IPS DF 6.9 (cell line): ENCODE data around the gene SLC34A1.
A peak's percentile ranks its signal among the peaks of the same experiment; 100 is the strongest.

Experiments used
- DNase-seq: peaks from one replicate; pipeline ENCODE4 v3.0.0-alpha.2; 2013; ENCODE audit warnings: low read depth, low spot score
- H3K27ac ChIP-seq: one replicate; pipeline ENCODE4 v1.5.1; 2013; ENCODE audit warnings: low read length, control low read depth
- H3K27me3 ChIP-seq: 2 replicates; pipeline ENCODE4 v1.6.1; 2013; ENCODE audit warnings: mild to moderate bottlenecking, low read length; ENCODE audit not compliant: control insufficient read depth, insufficient read depth
- H3K36me3 ChIP-seq: 2 replicates; pipeline ENCODE4 v1.6.1; 2013; ENCODE audit warnings: low read length; ENCODE audit not compliant: control insufficient read depth, insufficient read depth
- H3K4me1 ChIP-seq: 2 replicates; pipeline ENCODE4 v1.6.1; 2013; ENCODE audit warnings: low read length; ENCODE audit not compliant: control insufficient read depth, insufficient read depth
- H3K4me3 ChIP-seq: 2 replicates; pipeline ENCODE4 v1.5.1; 2013; ENCODE audit warnings: mild to moderate bottlenecking, low read length
- H3K9me3 ChIP-seq: 2 replicates; pipeline ENCODE4 v1.6.1; 2013; ENCODE audit warnings: low read length, inconsistent platforms; ENCODE audit not compliant: control insufficient read depth, insufficient read depth
- WGBS: extraction: QIAGEN DNeasy Blood & Tissue Kit; methylation state at CpG from one replicate; pipeline ENCODE4 v1.1.7; 2013; ENCODE audit warnings: mixed read lengths, missing lambda C conversion rate; ENCODE audit not compliant: insufficient read length, insufficient coverage; 5-methylcytosine and 5-hydroxymethylcytosine counted together

SLC34A1 gene

GRCh38 chr5:177362292-177362609, 22.0 kb upstream of the SLC34A1 start:
- no peaks in the 10 kb centered on the region for H3K27me3 ChIP-seq
- no CpG with 5 or more reads among the region's 8 CpGs for WGBS
- H3K4me3 ChIP-seq, result no peak overlapping the region
- H3K36me3 ChIP-seq, result no peaks in the 10 kb centered on the region
- H3K4me1 ChIP-seq, result peaks cover 11% of the 10 kb centered on the region
- no peaks in the 10 kb centered on the region for H3K9me3 ChIP-seq
- no peak for DNase-seq
- H3K27ac ChIP-seq, result no peak overlapping the region

GRCh38 chr5:177362610-177363507, 21.4 kb upstream of the SLC34A1 start:
- no peaks in the 10 kb centered on the region for H3K27me3 ChIP-seq
- no peaks in the 10 kb centered on the region for H3K36me3 ChIP-seq
- peak overlapping the region; percentile 64; the same call in 1 of the 2 replicates for H3K4me3 ChIP-seq
- DNase-seq, result no peak
- no peak overlapping the region for H3K27ac ChIP-seq
- no peaks in the 10 kb centered on the region for H3K9me3 ChIP-seq
- peaks cover 11% of the 10 kb centered on the region for H3K4me1 ChIP-seq
- 100% methylated on average over 1 of the region's 59 CpGs for WGBS

DNA sequence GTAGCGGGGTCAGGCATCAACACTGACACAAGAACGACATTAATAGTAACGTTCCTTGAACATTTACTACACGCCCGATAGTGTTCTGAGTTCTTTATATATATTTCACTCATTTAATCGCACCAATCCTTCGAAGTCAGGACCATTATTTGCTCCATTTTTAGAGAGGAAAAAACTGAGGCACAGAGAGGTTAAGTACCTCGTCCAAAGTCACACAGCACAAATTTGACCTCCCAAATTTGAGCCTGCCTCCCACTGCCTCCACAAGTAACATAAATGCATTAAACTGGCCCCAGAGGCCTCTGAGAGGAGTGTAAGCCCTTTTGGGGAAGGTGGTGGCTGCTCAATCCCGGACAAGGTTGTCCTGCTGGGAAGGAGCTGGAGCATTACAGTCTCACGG, 20.7 kb upstream of the SLC34A1 start:
- Histone ChIP-seq H3K4me3 (no peak overlapping the region), H3K9me3 (no peaks in the 10 kb centered on the region), H3K27me3 (no peaks in the 10 kb centered on the region), H3K27ac (no peak overlapping the region), H3K36me3 (no peaks in the 10 kb centered on the region), H3K4me1 (peaks cover 11% of the 10 kb centered on the region)
- no CpG with 5 or more reads among the region's 10 CpGs for WGBS
- DNase-seq, result no peak

DNA sequence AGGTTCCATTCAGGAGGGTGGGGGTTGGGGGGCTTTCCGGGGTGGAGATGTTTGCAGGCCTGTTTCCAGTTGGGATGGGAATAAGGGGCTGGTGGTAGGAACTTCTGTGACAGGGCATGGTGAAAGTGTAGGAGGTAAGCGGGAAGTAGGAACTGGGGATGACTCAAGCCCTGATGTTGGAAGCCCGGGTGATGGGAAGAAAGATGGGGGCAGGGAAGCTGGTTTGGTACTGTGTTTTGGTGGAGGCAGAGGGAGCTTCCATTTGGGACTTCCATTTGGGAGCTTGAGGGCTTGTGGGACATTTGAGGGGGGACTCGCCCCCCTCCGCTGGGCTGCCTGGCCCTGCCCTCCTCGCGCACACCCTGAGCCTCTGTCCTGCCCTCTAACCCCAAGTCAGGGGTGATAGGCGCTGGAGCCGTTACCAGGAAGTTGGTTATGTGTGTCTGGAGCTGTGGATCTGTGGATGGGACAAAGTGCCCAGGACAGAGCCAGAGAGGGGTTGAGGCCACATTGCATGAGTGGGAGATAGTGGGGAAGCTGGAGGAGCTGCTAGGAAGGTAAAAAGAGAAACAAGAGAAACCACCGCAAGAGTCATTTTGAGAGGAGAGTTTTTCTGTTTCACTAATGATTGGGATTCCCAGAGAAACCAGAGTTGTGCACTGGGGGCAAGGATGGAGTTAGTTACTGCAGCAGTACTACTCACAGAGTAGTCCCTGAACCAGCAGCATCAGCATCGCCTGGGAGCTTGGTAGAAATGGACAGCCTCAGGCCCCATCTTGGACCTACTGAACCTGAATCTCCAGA, 19.9 kb upstream of the SLC34A1 start:
- Histone ChIP-seq H3K36me3 (no peaks in the 10 kb centered on the region), H3K4me3 (no peak overlapping the region), H3K27ac (no peak overlapping the region), H3K27me3 (no peaks in the 10 kb centered on the region), H3K9me3 (no peaks in the 10 kb centered on the region), H3K4me1 (peaks cover 11% of the 10 kb centered on the region)
- no CpG with 5 or more reads among the region's 11 CpGs for WGBS
- DNase-seq, result no peak

- no CpG with 5 or more reads among the region's 14 CpGs for WGBS
- Histone ChIP-seq H3K36me3 (no peaks in the 10 kb centered on the region), H3K4me3 (no peak overlapping the region; the same call in 1 of the 2 replicates), H3K4me1 (peaks cover 14% of the 10 kb centered on the region), H3K27me3 (no peaks in the 10 kb centered on the region), H3K9me3 (no peaks in the 10 kb centered on the region), H3K27ac (no peak overlapping the region)
- no peak for DNase-seq
These were observed 18.2 kb upstream of the SLC34A1 start for GRCh38 chr5:177365845-177366527.

DNA sequence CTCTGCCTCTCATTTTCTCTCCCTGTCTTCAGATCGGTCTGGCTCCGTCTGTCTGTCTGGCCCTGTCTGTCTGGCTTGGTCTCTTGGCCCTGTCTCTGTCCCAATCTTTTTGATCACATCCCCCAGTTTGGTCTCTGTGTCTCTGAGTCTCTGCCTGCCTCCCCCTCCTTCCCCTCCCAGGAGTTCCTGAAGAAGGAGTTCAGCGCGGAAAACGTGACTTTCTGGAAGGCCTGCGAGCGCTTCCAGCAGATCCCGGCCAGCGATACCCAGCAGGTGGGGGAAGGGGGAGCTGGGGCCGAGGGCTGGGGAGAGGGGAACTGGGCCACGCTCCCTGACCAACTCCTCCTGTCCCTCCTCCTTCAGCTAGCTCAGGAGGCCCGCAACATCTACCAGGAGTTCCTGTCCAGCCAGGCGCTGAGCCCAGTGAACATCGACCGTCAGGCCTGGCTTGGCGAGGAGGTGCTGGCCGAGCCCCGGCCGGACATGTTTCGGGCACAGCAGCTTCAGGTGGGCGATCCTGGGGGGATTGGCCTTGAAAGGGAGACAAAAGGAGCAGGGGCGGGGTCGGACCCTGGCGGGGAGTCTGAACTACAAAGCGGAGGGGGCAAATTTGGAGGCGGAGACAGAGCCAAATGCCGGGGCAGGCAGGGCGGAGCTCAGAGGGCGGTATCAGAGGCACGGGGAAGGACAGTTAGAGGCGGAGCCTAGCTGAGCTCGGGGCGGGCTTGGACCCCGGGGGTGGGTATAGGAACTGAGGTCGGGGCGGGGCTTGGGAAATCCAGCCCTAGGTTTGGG, 17.5 kb upstream of the SLC34A1 start:
- H3K9me3 ChIP-seq, result no peaks in the 10 kb centered on the region

GRCh38 chr5:177367323-177367848, 16.8 kb upstream of the SLC34A1 start:
- no peak for DNase-seq
- H3K4me3 ChIP-seq, result peak overlapping the region; percentile 50; the same call in 1 of the 2 replicates
- no CpG with 5 or more reads among the region's 46 CpGs for WGBS
- H3K27ac ChIP-seq, result no peak overlapping the region
- H3K36me3 ChIP-seq, result 0 out of 2 replicates have a peak, but pooled peaks cover 4% of the 10 kb centered on the region
- H3K4me1 ChIP-seq, result peaks cover 11% of the 10 kb centered on the region
- H3K9me3 ChIP-seq, result no peaks in the 10 kb centered on the region
- no peaks in the 10 kb centered on the region for H3K27me3 ChIP-seq

More for the DNA sequence above, 17.5 kb upstream of the SLC34A1 start:
- H3K4me1 ChIP-seq, result peaks cover 14% of the 10 kb centered on the region
- no CpG with 5 or more reads among the region's 36 CpGs for WGBS
- no peaks in the 10 kb centered on the region for H3K27me3 ChIP-seq
- H3K4me3 ChIP-seq, result peak overlapping the region; percentile 59; the same call in 1 of the 2 replicates
- no peak overlapping the region for H3K27ac ChIP-seq
- DNase-seq, result peak; percentile 94
- no peaks in the 10 kb centered on the region for H3K36me3 ChIP-seq

- no CpG with 5 or more reads among the region's 29 CpGs for WGBS
- Histone ChIP-seq H3K27me3 (no peaks in the 10 kb centered on the region), H3K27ac (no peak overlapping the region), H3K9me3 (no peaks in the 10 kb centered on the region), H3K4me1 (peaks cover 11% of the 10 kb centered on the region), H3K36me3 (0 out of 2 replicates have a peak, but pooled peaks cover 4% of the 10 kb centered on the region), H3K4me3 (peak overlapping the region; percentile 50; the same call in 1 of the 2 replicates)
- DNase-seq, result no peak
These were observed 16.0 kb upstream of the SLC34A1 start for GRCh38 chr5:177367981-177368868.
